Activated CD4-positive, alpha-beta T cell treated with anti-CD3 and anti-CD28 coated beads for 24 hours (primary cell): Measurements from ENCODE around the gene VEZF1.
"Not testable (repeated sequence)": the region's sequence is repeated elsewhere in the genome, so short reads cannot be mapped to it uniquely, and the experiment has no call there.

Experiments used
- DNase-seq, 2 donors: peaks; one replicate each; pipeline ENCODE4 v3.0.0-alpha.2; 2020; ENCODE audit warnings: low read depth in 2 of 2

The VEZF1 gene

DNA sequence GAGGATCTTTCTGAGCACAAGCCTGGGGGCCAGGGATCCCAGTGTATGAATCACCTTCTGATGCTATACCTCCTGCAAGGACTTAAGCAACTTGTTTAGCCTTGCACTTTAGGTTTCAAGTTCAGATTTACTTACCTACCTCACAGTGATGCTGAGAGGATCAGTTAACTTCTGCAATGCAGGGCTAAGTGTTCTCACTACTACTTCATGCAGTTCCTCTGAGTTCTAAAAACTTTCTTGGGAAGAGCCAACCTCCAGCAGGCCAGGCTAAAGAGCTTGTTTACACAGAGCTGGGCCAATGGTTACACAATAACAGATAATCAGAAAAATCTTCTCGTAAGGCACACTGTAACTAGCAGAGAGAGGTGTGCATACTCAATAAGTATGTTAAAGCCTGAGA lies 13.0 kb downstream of the VEZF1 start:
- no peak for DNase-seq

DNA sequence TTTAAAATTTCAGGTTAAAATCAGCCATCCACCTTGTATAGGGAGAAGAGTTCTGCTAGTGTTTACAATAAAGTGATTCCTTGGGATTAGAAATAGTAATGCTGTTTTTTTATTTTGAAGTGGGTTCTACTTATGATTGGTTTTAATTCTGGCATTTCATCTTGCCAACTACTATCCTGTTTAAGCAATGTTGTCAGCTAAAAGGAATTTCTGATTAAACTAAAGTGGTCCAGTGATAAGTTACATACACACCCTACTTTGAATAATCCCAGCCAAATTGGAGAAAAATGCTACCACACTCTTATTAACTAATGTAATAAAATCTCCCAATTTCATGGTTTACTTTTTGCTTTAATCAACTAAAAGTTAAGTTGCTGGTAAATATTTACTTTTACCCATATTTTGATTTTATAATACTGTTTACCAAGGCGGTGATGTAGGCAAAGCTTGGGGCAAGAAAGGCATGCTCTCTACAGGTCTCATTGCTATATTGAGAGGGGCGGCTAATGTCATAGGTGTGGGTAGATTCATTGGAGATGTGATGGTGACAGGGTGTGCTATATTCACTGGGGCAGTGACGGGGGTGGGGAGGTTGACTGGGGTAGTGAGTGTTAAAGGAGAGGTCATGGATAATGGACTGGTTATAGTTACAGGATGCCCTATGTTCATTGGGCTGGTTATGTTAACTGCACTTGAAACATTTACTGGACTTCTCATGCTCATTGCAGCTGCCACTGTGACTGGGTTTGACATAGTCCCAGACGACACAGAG lies 13.8 kb downstream of the VEZF1 start:
- DNase-seq = not testable (repeated sequence)

DNA sequence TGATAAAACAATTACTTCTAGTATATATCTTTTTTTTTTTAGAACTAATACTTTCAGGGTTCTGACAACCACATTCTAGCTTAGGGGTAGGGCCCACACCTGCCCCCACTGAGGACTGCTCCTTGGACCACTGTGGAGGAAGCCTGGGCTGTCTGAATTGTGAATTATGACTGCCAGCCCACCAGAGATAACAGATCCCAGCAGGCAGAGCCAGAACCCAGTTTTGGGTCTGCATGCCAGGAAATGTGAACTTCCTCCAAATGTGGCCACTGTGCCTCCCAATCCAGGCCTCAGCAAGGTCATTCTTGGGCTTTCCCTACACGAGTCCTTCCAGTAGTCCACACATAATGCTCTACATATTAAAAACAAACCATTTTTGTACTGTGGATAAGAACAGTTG lies 15.9 kb downstream of the VEZF1 start:
- no peak for DNase-seq

GRCh38 chr17:57971572-57971971 lies 16.5 kb downstream of the VEZF1 start:
- DNase-seq = no peak

DNA sequence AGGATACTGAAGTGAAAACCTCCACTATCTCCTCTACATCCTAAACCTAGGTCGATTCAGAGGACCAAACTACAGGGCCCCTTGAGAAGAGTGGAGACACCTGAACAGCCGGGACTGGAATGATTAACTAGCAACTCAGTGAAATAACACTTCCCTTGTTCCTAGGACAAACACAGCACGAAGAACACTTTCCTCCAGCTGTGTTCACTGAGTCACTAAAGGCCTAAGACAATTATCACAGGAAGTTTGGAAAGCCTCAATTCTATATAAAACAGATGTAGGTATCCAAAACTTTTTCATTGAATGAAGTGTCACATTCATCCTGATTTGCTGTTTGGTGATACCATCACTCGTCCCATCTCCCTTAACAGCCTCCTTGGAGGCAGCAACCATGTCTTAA lies 17.3 kb downstream of the VEZF1 start:
- DNase-seq = no peak

GRCh38 chr17:57968456-57968855 lies 19.6 kb downstream of the VEZF1 start:
- no peak for DNase-seq

DNA sequence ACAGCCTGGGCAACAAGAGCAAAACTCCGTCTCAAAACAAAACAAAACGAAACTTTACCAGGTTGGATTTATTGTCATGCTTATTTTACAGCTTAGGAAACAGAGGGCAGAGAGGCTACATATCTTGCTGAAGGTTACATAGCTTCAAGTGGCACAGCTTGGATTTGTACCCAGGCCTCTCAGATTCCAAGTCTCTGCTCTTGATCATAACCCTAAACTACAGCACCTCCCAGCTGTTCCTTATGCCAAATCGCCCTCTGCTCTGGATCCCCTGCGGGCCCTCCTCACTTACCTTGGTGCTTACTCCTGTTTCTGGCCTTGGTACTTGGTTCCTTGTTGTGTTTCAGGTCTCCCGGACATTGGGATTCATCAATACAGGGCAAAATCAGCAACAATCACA lies 21.2 kb downstream of the VEZF1 start:
- no peak for DNase-seq

DNA sequence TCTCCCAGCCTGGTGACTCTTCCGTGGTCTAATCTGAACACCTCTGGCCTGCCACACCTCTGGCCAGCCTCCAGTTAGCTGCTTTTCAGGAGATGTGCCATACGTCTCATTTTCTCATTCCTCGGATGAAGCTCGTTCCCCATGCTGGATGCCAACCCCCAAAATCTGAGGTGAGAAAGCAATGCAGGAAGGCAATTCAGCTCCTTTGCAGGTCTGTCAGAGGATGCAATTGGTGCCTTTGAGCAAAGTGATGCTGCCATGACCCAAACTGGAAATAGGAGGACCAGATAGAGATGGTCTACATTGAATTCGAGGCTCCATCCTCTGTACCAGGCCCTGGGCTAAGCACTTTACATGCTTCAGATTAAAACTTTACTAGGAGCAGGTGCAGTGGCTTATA lies 21.8 kb downstream of the VEZF1 start:
- DNase-seq = no peak

DNA sequence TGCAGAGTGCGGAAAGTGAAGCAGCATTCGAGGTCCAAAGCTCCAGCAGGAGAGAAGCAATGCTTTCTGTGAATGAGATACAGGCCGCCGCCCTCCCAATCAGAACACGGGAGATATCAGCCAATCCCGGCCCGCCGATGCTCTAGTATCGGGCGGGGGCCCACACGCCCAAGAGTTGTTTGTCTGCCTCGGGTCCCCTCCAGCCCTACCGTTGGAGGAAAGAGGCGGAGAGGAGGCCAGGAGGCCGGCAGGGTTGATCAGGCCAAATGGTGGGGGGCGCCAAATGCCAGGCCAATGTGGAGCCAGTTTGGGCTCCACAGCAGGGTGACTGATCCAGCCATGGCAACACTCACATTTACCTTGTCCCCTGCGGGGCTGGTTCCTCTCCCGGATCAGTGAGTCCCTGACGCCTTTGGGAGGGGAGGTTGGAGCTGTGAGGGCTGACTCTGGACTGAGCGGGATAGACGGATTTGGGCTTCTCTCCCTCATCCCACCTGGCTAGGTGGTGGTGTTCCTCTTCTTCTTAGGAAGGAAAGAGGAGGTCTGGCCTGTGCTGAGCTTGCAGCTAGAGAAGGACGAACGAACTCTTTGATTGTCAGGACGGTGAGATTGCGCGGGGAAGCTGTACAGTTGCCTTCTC lies 22.4 kb downstream of the VEZF1 start:
- DNase-seq = no peak

DNA sequence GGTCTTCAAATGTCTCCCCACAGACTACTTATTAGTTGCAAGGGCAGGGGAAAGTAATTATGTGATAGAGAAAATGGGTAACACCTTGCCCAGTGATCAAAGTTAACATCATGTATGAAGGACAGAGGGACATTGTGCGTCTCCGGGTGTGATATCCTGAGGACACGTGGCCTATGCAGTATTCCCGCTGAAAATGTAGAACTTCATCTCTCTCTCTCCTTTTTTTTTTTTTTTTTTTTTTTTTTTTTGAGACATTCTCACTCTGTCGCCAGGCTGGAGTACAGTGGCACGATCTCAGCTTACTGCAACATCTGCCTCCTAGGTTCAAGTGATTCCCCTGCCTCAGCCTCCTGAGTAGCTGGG lies 24.9 kb downstream of the VEZF1 start:
- DNase-seq = no peak

GRCh38 chr17:57962279-57963148 lies 25.5 kb downstream of the VEZF1 start:
- DNase-seq = no peak

DNA sequence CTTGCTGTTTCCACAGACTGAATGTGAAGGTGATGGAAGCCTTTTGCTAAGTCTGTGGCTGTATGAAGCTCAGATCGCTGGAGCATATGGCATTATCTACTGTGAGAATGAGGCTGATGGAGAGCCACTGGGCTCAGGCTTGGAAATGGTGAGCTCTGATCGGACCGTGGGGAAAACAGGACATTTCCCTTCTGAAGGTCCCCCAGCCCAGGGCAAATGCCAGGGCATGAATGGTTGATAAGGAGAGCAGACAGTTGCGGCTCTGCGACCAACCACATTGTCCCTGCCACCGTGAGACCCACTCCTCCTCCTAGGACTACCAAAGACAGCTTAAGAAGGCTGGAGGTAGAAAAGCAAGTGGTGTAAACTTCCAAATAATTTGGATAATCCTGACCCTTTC lies 28.1 kb downstream of the VEZF1 start:
- DNase-seq = no peak

DNA sequence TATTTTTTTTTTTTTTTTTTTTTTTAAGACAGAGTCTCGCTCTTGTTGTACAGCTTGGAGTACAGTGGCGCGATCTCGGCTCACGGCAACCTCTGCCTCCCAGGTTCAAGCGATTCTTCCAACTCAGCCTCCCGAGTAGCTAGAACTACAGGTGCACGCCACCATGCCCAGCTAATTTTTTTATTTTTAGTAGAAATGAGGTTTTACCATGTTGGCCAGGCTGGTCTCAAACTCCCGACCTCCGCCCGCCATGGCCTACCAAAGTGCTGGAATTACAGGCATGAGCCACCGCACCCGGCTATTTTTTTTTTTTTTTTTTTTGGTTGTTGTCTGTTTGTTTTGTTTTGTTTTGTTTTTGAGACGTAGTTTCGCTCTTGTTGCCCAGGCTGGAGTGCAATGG lies 29.7 kb downstream of the VEZF1 start:
- not testable (repeated sequence) for DNase-seq

DNA sequence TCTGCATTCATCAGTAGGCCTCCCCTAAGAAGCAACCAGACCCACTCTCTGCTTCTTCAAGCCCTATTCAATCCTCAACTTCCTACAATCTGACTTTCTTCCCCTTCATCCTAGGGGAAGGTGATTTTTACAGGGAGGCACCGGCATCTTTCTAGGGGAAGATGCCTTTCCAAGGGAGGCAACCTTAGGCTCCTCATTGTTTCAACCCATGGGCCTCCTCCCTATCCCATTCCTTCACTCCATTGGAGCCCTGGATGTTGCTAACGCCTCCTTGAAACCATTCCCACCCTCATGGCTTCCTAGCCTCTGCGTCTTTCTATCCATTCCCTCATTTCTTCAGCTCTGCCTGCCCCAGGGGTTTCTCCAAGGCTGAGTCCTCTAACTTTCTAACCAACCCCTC lies 30.2 kb downstream of the VEZF1 start:
- DNase-seq = no peak

DNA sequence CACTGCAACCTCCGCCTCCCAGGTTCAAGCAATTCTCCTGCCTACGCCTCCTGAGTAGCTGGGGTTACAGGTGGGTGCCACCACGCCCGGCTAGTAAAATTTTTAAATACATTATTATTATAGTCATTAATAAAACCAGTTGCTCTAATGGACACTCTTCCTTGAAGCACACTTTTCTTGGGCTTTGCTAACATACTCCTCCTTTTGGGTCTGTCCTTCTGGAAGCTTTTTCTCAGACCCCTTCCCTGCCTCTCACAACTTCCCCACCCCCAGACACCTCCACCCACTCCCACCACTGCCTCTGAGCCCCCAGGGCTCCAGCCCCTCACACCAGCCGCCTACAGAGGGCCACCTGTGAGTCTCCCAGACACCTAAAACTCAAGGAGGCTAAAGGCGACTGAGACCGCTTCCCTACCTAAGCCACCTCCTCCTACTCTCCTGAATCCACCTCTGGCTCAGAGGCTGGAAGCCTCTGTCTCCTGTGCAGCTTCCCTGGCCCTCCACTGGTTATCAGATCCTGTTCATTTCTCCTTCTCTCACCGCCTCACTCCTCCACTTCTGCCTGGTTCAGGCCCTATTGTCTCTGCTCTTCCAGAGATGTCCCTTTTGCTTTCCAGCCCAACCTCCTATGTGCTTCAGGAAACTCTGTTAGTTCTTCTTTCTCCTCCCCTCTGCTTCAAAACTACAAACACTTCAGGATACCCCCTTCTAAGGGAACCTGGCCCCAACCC lies 30.8 kb downstream of the VEZF1 start:
- DNase-seq = no peak

GRCh38 chr17:57956291-57957119 lies 31.5 kb downstream of the VEZF1 start:
- peak; percentile 10 to 12 for DNase-seq

- DNase-seq = peak; percentile 46 to 60
Observed at GRCh38 chr17:57955183-57955931, 32.7 kb downstream of the VEZF1 start, which contains the start of gene CUEDC1. TSS of gene CUEDC1 (minus strand) at chr17:57955412. CDS start at chr17:57885564, 69,848 bp downstream.

- DNase-seq = no peak
Observed at GRCh38 chr17:57954397-57955182, 33.5 kb downstream of the VEZF1 start.

- DNase-seq = no peak
Observed at GRCh38 chr17:57953705-57954396, 34.2 kb downstream of the VEZF1 start.
